CD4-positive, alpha-beta memory T cell (primary cell): Measurements from ENCODE around the gene AGAP1. TPM values are rescaled to one million over a fixed set of nuclear protein-coding genes. Genes with fewer than 3 reads are reported as not detected.

Experiments used
- CTCF ChIA-PET: fragments of 350-600 bp; sonication (Branson Sonifier 250); formaldehyde crosslinking; loops from one replicate; lab custom pipeline; 2021; ENCODE audit warnings: inconsistent platforms; ENCODE audit not compliant: partially characterized antibody; lab: Charles Lee
- POLR2A ChIA-PET: fragments of 350-600 bp; sonication (Branson Sonifier 250); formaldehyde crosslinking; loops from one replicate; lab custom pipeline; 2021; ENCODE audit not compliant: partially characterized antibody; lab: Charles Lee
- DNase-seq, 5 donors: peaks; one replicate each; pipeline versions ENCODE4 v3.0.0 to v3.0.0-alpha.2; 2020 to 2022; ENCODE audit warnings: mixed read lengths in 1 of 5
- H3K27ac ChIP-seq: one replicate; pipeline ENCODE4 v1.7.0; 2013; ENCODE audit warnings: low read depth, low read length
- H3K27me3 ChIP-seq: 2 replicates; pipeline ENCODE4 v1.7.0; 2013; ENCODE audit warnings: mild to moderate bottlenecking, low read length, moderate library complexity; ENCODE audit not compliant: insufficient read depth
- H3K36me3 ChIP-seq: 2 replicates; pipeline ENCODE4 v1.7.0; 2013; ENCODE audit warnings: mild to moderate bottlenecking, low read length, moderate library complexity; ENCODE audit not compliant: insufficient read depth
- H3K4me1 ChIP-seq: 2 replicates; pipeline ENCODE4 v1.7.0; 2013; ENCODE audit warnings: mild to moderate bottlenecking, low read length, moderate library complexity; ENCODE audit not compliant: insufficient read depth
- H3K4me3 ChIP-seq, 2 donors: one replicate each; pipeline ENCODE4 v1.7.0; 2013; ENCODE audit warnings: low read length in 2 of 2, mild to moderate bottlenecking in 1 of 2
- H3K9me3 ChIP-seq, 2 donors: one replicate each; pipeline ENCODE4 v1.7.0; 2013; ENCODE audit warnings: low read length in 2 of 2, control low read depth in 1 of 2; ENCODE audit not compliant: control insufficient read depth in 1 of 2
- H3K27ac Mint-ChIP-seq, 7 donors: one replicate each; pipeline ENCODE4 v1.8.0; 2020 to 2021; ENCODE audit warnings: mixed read lengths in 7 of 7, mild to moderate bottlenecking in 6 of 7, inconsistent platforms in 3 of 7, moderate library complexity in 3 of 7
- H3K27me3 Mint-ChIP-seq, 2 donors: one replicate each; pipeline ENCODE4 v1.8.0; 2020 to 2021; ENCODE audit warnings: mixed read lengths in 2 of 2
- H3K36me3 Mint-ChIP-seq, 2 donors: one replicate each; pipeline ENCODE4 v1.8.0; 2020 to 2021; ENCODE audit warnings: mixed read lengths in 2 of 2, inconsistent platforms in 1 of 2, mild to moderate bottlenecking in 1 of 2
- H3K4me1 Mint-ChIP-seq, 4 donors: one replicate each; pipeline ENCODE4 v1.8.0; 2020 to 2021; ENCODE audit warnings: mixed read lengths in 4 of 4, mild to moderate bottlenecking in 1 of 4
- H3K4me3 Mint-ChIP-seq, 8 donors: one replicate each; pipeline ENCODE4 v1.8.0; 2020 to 2021; ENCODE audit warnings: mixed read lengths in 8 of 8, mild to moderate bottlenecking in 7 of 8, moderate library complexity in 6 of 8, inconsistent platforms in 3 of 8
- H3K9me3 Mint-ChIP-seq, 8 donors: one replicate each; pipeline ENCODE4 v1.8.0; 2020 to 2021; ENCODE audit warnings: mixed read lengths in 8 of 8, mild to moderate bottlenecking in 5 of 8, inconsistent platforms in 3 of 8, moderate library complexity in 1 of 8
- intact Hi-C: fragments of 100-400 bp; cut with micrococcal nuclease; formaldehyde crosslinking; loops from one replicate; pipeline ENCODE4 v1.15.1; 2023
- polyA plus RNA-seq, 2 donors: library from polyadenylated mRNA; unstranded; fragments of 300-500 nt; fragmentation: Illumina TruSeq; gene quantifications; one replicate each; pipeline ENCODE4 v1.2.3, GENCODE V29; 2021
- total RNA-seq, 2 experiments: library from RNA; stranded (reverse); gene quantifications; one replicate each; pipeline ENCODE4 v1.2.3, GENCODE V29; 2021

The AGAP1 gene
- total and polyA plus RNA-seq, 4 experiments from 2014 or later: 0.24 to 2.9 (median 1.9) TPM

DNA sequence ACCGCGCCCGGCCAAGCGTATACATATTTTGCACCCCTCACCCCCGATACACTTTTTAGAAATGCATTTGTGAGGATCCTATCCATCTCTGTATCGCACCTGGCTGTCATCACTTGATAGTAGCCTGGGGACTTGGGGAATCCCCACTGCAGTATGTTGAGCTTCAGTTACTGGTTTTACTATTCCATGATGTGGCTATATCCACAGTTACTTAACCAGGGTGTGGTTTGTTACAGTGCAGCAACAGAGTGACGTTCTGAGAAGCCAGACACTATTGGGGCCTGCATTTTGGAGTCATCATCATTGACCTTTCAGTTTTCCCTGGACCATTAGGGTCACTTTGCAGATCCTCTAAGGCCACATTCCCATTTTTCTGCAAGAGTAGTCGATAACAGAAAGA lies 212.7 kb downstream of the AGAP1 start:
- Histone ChIP-seq H3K27ac (no peak overlapping the region), H3K9me3 (no peaks in the 10 kb centered on the region), H3K27me3 (no peaks in the 10 kb centered on the region), H3K4me1 (no peaks in the 10 kb centered on the region), H3K4me3 (no peak overlapping the region), H3K36me3 (no peaks in the 10 kb centered on the region)
- no peak overlapping the region for H3K27ac Mint-ChIP-seq
- intact Hi-C loops: no loop called here
- no peaks in the 10 kb centered on the region for H3K36me3 Mint-ChIP-seq
- ChIA-PET CTCF (no interaction called here), POLR2A (no interaction called here)
- no peaks in the 10 kb centered on the region for H3K27me3 Mint-ChIP-seq
- no peaks in the 10 kb centered on the region for H3K9me3 Mint-ChIP-seq
- no peak overlapping the region for H3K4me3 Mint-ChIP-seq
- DNase-seq: no peak
- peaks cover 0 to 9% (median 2%) of the 10 kb centered on the region in 4 donors for H3K4me1 Mint-ChIP-seq

DNA sequence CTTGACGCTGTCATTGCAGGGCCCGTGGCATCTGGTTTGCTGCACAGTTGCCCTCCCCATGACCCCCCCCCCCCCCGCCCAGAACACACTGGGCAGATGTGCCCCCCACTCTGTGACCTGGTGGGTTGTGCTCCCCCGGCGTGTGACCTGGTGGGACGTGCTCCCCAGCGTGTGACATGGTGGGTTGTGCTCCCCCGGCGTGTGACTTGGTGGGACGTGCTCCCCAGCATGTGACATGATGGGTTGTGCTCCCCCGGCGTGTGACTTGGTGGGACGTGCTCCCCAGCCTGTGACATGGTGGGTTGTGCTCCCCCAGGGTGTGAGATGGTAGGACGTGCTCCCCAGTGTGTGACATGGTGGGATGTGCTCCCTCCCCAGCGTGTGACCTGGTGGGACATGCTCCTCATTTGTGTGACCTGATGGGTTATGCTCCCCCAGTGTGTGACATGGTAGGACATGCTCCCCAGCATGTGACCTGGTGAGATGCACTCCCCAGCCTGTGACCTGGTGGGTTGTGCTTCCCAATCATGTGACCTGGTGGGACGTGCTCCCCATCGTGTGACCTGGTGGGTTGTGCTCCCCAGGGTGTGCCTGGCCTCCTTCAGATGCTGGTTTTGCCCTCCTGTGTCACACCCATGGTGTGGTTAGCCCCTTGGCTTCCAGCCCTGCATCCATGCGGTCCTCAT lies 213.7 kb downstream of the AGAP1 start:
- H3K27me3 Mint-ChIP-seq: no peaks in the 10 kb centered on the region

DNA sequence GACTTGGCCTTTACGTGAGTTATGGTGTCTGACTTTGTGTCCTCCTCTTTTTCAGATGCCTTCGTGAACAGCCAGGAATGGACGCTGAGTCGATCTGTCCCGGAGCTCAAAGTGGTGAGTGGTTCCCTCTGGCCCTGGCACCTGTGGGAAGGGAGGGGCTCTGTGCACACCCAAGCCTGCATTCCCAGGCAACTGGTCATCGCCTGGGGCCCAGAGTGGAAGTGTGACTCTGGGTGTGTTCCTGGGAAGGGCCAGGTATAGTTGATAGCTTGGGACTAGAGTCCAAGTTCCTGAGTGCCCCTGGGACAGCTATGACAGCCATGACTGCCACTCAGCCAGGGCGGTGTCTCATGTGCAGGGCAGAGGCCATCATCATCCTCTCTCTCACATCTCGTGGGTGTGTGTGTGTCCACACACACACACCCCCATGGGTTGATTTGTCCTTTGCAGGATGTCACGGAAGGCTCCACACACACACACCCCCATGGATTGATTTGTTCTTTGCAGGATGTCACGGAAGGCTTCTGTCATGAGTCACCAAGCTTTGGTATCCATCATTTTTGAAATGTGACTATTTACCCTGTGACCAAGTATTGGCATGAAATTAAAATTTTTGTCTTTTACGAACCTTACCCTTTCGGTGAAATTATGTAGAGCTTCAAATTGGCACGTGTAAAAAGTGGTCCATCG lies 215.4 kb downstream of the AGAP1 start:
- Histone ChIP-seq H3K27me3 (no peaks in the 10 kb centered on the region), H3K4me3 (no peak overlapping the region), H3K27ac (no peak overlapping the region), H3K4me1 (no peaks in the 10 kb centered on the region), H3K36me3 (no peaks in the 10 kb centered on the region), H3K9me3 (no peaks in the 10 kb centered on the region)
- H3K4me3 Mint-ChIP-seq: no peak overlapping the region
- H3K27ac Mint-ChIP-seq: no peak overlapping the region
- intact Hi-C loops: no loop called here
- H3K27me3 Mint-ChIP-seq: no peaks in the 10 kb centered on the region
- ChIA-PET CTCF (interaction anchor here (1.7 kb wide), 1 partner anchor 57 kb away, joined by 5 read pairs; no protein-coding TSS in a partner anchor), POLR2A (no interaction called here)
- peaks cover 0 to 4% (median under 1%) of the 10 kb centered on the region in 4 donors for H3K4me1 Mint-ChIP-seq
- DNase-seq: no peak
- no peaks in the 10 kb centered on the region for H3K9me3 Mint-ChIP-seq
- H3K36me3 Mint-ChIP-seq: no peaks in the 10 kb centered on the region

More for the DNA sequence above, 213.7 kb downstream of the AGAP1 start:
- Mint-ChIP-seq H3K4me3 (no peak overlapping the region), H3K9me3 (no peaks in the 10 kb centered on the region), H3K27ac (no peak overlapping the region), H3K36me3 (no peaks in the 10 kb centered on the region), H3K4me1 (peaks cover 0 to 4% (median under 1%) of the 10 kb centered on the region in 4 donors)
- no peak overlapping the region for H3K4me3 ChIP-seq
- no peaks in the 10 kb centered on the region for H3K4me1 ChIP-seq
- no peaks in the 10 kb centered on the region for H3K9me3 ChIP-seq
- H3K27ac ChIP-seq: no peak overlapping the region
- H3K27me3 ChIP-seq: no peaks in the 10 kb centered on the region
- ChIA-PET POLR2A (no interaction called here), CTCF (interaction anchor here (1.7 kb wide), 1 partner anchor 58 kb away, joined by 5 read pairs; no protein-coding TSS in a partner anchor)
- no peaks in the 10 kb centered on the region for H3K36me3 ChIP-seq
- intact Hi-C loops: no loop called here
- no peak for DNase-seq

DNA sequence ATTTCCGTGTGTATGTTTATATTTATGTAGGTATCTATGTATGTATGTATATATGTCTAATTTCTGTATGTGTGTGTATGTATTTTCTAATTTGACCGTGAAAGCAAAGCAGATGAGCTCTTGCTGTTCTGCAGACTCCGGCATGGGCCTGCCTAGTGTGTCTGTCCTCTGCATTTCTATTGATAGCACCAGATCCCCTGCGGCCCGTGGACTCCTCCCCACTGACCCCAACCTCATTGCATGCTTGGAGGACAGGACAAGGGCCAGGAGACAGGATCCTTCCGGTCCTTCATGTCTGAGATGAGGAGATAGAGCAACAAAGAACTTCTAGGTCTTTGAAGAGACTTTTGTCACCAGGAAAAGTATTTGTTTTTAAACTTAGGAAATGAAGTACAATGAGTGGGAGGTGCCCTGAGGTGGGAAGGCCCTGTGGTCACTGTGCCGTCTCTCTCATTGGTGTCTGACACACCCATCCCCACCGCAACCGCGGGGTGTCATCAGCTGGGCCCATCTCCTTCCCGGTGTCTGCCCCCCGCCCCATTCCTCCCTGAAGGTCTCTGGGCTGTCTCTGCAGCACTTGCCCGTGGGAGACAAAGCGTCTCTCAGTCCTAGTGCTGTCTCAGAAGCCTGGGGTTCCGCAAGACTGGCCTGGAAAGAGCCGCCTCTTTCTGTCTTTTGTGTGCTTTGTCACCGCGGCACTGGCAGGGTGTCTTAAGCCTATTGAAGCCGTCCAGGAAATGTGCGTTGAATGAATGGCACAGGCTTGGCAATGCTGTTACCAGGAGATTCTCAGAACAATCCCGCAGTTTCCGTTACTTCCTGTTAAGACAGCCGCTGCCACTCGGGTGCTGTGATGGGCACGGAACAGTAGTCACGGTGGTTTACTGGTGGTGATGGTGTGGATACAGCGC lies 216.4 kb downstream of the AGAP1 start:
- POLR2A ChIA-PET: no interaction called here
- DNase-seq: peak in 1 of 5 donors; percentile 6
- Histone ChIP-seq H3K27me3 (no peaks in the 10 kb centered on the region), H3K36me3 (no peaks in the 10 kb centered on the region), H3K9me3 (no peaks in the 10 kb centered on the region), H3K4me1 (no peaks in the 10 kb centered on the region), H3K27ac (no peak overlapping the region), H3K4me3 (no peak overlapping the region)
- intact Hi-C loops: no loop called here
- no peaks in the 10 kb centered on the region for H3K36me3 Mint-ChIP-seq
- peaks cover 0 to 5% (median 2%) of the 10 kb centered on the region in 4 donors for H3K4me1 Mint-ChIP-seq
- no peak overlapping the region for H3K4me3 Mint-ChIP-seq
- H3K27me3 Mint-ChIP-seq: no peaks in the 10 kb centered on the region
- CTCF ChIA-PET: no interaction called here
- no peak overlapping the region for H3K27ac Mint-ChIP-seq
- H3K9me3 Mint-ChIP-seq: no peaks in the 10 kb centered on the region

DNA sequence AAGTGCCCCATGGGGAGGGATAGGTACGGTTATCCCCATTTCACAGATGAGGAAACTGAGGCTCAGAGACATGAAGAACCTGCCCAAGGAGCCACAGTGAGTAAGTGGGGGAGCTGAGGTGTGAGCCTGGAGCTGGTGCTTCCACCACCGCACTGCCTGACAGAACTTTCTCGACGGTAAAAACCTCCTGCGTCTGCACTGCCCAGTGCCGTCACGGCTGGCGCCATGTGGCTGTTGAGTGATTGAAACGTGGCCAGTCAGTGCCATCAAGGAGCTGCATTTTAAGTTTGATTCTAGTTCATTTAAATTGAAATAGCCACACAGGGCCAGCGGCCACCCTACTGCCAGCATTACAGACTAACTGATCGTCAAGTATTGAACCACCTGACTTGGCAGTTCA lies 217.1 kb downstream of the AGAP1 start:
- no peak overlapping the region for H3K27ac ChIP-seq
- no peaks in the 10 kb centered on the region for H3K27me3 ChIP-seq
- POLR2A ChIA-PET: no interaction called here
- intact Hi-C loops: no loop called here
- Mint-ChIP-seq H3K27me3 (no peaks in the 10 kb centered on the region), H3K4me3 (no peak overlapping the region), H3K4me1 (peaks cover 0 to 5% (median 2%) of the 10 kb centered on the region in 4 donors), H3K36me3 (no peaks in the 10 kb centered on the region), H3K9me3 (no peaks in the 10 kb centered on the region), H3K27ac (no peak overlapping the region)
- CTCF ChIA-PET: no interaction called here
- H3K9me3 ChIP-seq: no peaks in the 10 kb centered on the region
- no peak for DNase-seq
- no peak overlapping the region for H3K4me3 ChIP-seq
- H3K36me3 ChIP-seq: no peaks in the 10 kb centered on the region
- no peaks in the 10 kb centered on the region for H3K4me1 ChIP-seq

DNA sequence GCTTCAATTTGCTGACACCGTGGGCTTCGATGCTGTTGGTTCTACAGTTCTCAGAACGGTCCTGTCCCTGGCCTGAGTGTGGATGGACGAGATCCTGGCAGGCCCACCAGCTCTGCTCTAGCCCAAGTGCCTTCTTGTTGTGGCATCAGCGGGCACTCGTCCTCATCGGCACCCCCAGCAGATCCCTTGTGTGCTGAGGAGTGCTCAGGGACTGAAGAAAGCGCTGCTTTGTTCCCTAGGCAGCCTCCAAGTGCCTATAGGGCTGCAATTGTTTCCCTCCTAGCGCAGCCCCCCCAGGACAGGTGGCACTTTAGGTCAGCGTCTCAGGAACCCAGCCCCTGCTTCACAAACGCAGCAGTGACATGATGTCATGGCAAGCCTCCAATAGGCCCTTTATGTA lies 217.7 kb downstream of the AGAP1 start:
- H3K9me3 Mint-ChIP-seq: no peaks in the 10 kb centered on the region
- POLR2A ChIA-PET: no interaction called here
- H3K27me3 ChIP-seq: no peaks in the 10 kb centered on the region
- no peaks in the 10 kb centered on the region for H3K9me3 ChIP-seq
- intact Hi-C loops: no loop called here
- no peak for DNase-seq
- H3K4me1 Mint-ChIP-seq: peaks cover 0 to 5% (median 2%) of the 10 kb centered on the region in 4 donors
- no peak overlapping the region for H3K4me3 ChIP-seq
- no peak overlapping the region for H3K27ac Mint-ChIP-seq
- no peaks in the 10 kb centered on the region for H3K4me1 ChIP-seq
- no peak overlapping the region for H3K27ac ChIP-seq
- no peak overlapping the region for H3K4me3 Mint-ChIP-seq
- H3K36me3 Mint-ChIP-seq: no peaks in the 10 kb centered on the region
- CTCF ChIA-PET: no interaction called here
- no peaks in the 10 kb centered on the region for H3K36me3 ChIP-seq
- H3K27me3 Mint-ChIP-seq: no peaks in the 10 kb centered on the region

DNA sequence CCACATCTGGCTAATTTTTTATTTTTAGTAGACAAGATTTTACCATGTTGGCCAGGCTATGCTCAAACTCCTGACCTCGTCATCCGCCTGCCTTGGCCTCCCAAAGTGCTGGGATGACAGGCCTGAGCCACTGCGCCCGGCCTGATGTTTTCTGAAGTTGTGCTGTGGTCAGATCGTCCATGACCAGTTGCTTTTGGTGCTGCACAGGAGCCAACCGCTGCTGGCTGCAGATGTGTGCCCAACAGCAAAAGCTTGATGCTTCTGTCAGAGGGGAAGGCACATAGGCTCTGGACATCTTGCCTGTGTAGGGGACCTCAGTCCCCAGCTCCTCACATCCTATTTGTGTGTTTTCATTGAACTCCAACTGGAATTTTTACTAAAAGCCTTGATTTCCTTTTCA lies 218.3 kb downstream of the AGAP1 start:
- POLR2A ChIA-PET: no interaction called here

More for the DNA sequence above, 218.3 kb downstream of the AGAP1 start:
- no peaks in the 10 kb centered on the region for H3K27me3 ChIP-seq
- H3K4me1 Mint-ChIP-seq: peaks cover 0 to 5% (median 2%) of the 10 kb centered on the region in 4 donors
- H3K36me3 Mint-ChIP-seq: no peaks in the 10 kb centered on the region
- CTCF ChIA-PET: no interaction called here
- no peak overlapping the region for H3K4me3 Mint-ChIP-seq
- no peak overlapping the region for H3K27ac Mint-ChIP-seq
- H3K9me3 Mint-ChIP-seq: no peaks in the 10 kb centered on the region
- H3K9me3 ChIP-seq: no peaks in the 10 kb centered on the region
- no peaks in the 10 kb centered on the region for H3K4me1 ChIP-seq
- intact Hi-C loops: no loop called here
- no peak overlapping the region for H3K4me3 ChIP-seq
- no peak for DNase-seq
- H3K27ac ChIP-seq: no peak overlapping the region
- H3K36me3 ChIP-seq: no peaks in the 10 kb centered on the region
- H3K27me3 Mint-ChIP-seq: no peaks in the 10 kb centered on the region
